Stimulated activated CD8-positive, alpha-beta memory T cell treated with anti-CD3 and anti-CD28 coated beads, Interleukin-12 subunit alpha, Interleukin-12 subunit beta, amount 100 ng/mL, for 24 hours (primary cell): ENCODE measurements around the gene B4GALT3.
"Not testable (repeated sequence)": the region's sequence is repeated elsewhere in the genome, so short reads cannot be mapped to it uniquely, and the experiment has no call there.

Experiments used
- DNase-seq: peaks from one replicate; pipeline ENCODE4 v3.0.0-alpha.2; 2020; ENCODE audit errors: extremely low read depth

The B4GALT3 gene

GRCh38 chr1:161177112-161177935, at the start of gene B4GALT3:
Gene B4GALT3 (minus strand): TSS chr1:161177507. CDS start chr1:161176060, 1,447 bp downstream.
- DNase-seq: peak; percentile 90

GRCh38 chr1:161226759-161227158, 49.5 kb upstream of the B4GALT3 start:
- no peak for DNase-seq

- no peak for DNase-seq
These were observed 49.0 kb upstream of the B4GALT3 start for GRCh38 chr1:161226320-161226711.

- peak; percentile 70 for DNase-seq
These were observed 48.4 kb upstream of the B4GALT3 start, which contains the start of gene TOMM40L for GRCh38 chr1:161225534-161226319. Gene TOMM40L (plus strand): TSS chr1:161226060. CDS start chr1:161226490, 430 bp downstream.

GRCh38 chr1:161225178-161225533, 47.8 kb upstream of the B4GALT3 start:
- DNase-seq: no peak

GRCh38 chr1:161224695-161225087, 47.4 kb upstream of the B4GALT3 start:
- not testable (repeated sequence) for DNase-seq

- no peak for DNase-seq
These were observed 46.7 kb upstream of the B4GALT3 start for GRCh38 chr1:161223805-161224694.

- DNase-seq: no peak
These were observed 45.1 kb upstream of the B4GALT3 start for GRCh38 chr1:161222175-161223019.

- no peak for DNase-seq
These were observed 42.7 kb upstream of the B4GALT3 start for GRCh38 chr1:161220002-161220401.

- no peak for DNase-seq
These were observed 42.0 kb upstream of the B4GALT3 start for GRCh38 chr1:161219078-161219892.

GRCh38 chr1:161218301-161219077, 41.2 kb upstream of the B4GALT3 start:
- DNase-seq: no peak

GRCh38 chr1:161217831-161218230, 40.5 kb upstream of the B4GALT3 start:
- DNase-seq: no peak

GRCh38 chr1:161216945-161217712, 39.8 kb upstream of the B4GALT3 start:
- DNase-seq: no peak

GRCh38 chr1:161215076-161215475, 37.8 kb upstream of the B4GALT3 start, which contains the start of gene FCER1G:
Gene FCER1G (plus strand): TSS chr1:161215295. CDS start chr1:161215322, 27 bp downstream.
- DNase-seq: no peak

- no peak for DNase-seq
These were observed 37.1 kb upstream of the B4GALT3 start for GRCh38 chr1:161214369-161214768.

GRCh38 chr1:161209790-161210409, 32.6 kb upstream of the B4GALT3 start:
- DNase-seq: peak; percentile 51

- no peak for DNase-seq
These were observed 29.9 kb upstream of the B4GALT3 start for GRCh38 chr1:161207173-161207572.
